IgD-negative memory B cell (primary cell): ENCODE data around the gene SCAF1. TPM values are rescaled to one million over a fixed set of nuclear protein-coding genes. Genes with fewer than 3 reads are reported as not detected.

Source experiments
- H3K27ac Mint-ChIP-seq, 3 donors: one replicate each; pipeline ENCODE4 v1.8.0; 2020 to 2022; ENCODE audit warnings: mild to moderate bottlenecking in 3 of 3, mixed read lengths in 3 of 3, moderate library complexity in 1 of 3
- H3K27me3 Mint-ChIP-seq: one replicate; pipeline ENCODE4 v1.8.0; 2021; ENCODE audit warnings: mixed read lengths
- H3K36me3 Mint-ChIP-seq: one replicate; pipeline ENCODE4 v1.8.0; 2020; ENCODE audit warnings: mild to moderate bottlenecking, mixed read lengths
- H3K4me1 Mint-ChIP-seq, 3 donors: one replicate each; pipeline ENCODE4 v1.8.0; 2020 to 2022; ENCODE audit warnings: mixed read lengths in 3 of 3, mild to moderate bottlenecking in 1 of 3
- H3K4me3 Mint-ChIP-seq, 4 donors: one replicate each; pipeline ENCODE4 v1.8.0; 2020 to 2022; ENCODE audit warnings: mild to moderate bottlenecking in 4 of 4, mixed read lengths in 4 of 4, moderate library complexity in 3 of 4
- H3K9me3 Mint-ChIP-seq, 3 donors: one replicate each; pipeline ENCODE4 v1.8.0; 2020 to 2021; ENCODE audit warnings: mixed read lengths in 3 of 3, mild to moderate bottlenecking in 1 of 3
- polyA plus RNA-seq: library from polyadenylated mRNA; unstranded; fragments of 300-500 nt; fragmentation: Illumina TruSeq; gene quantifications from one replicate; pipeline ENCODE4 v1.2.3, GENCODE V29; 2021

SCAF1 gene
- polyA plus RNA-seq, 1 donor from 2014 or later = 3.4 TPM

GRCh38 chr19:49678985-49679770, 37.2 kb downstream of the SCAF1 start:
- H3K4me3 Mint-ChIP-seq = peak overlapping the region; percentile 34 to 98 (median 91)
- no peaks in the 10 kb centered on the region for H3K9me3 Mint-ChIP-seq
- peak overlapping the region; percentile 97 to 99 (median 98) for H3K27ac Mint-ChIP-seq
- no peaks in the 10 kb centered on the region for H3K27me3 Mint-ChIP-seq
- peaks cover 6% of the 10 kb centered on the region for H3K36me3 Mint-ChIP-seq
- H3K4me1 Mint-ChIP-seq = peaks cover 20 to 26% (median 23%) of the 10 kb centered on the region in 3 donors

GRCh38 chr19:49679771-49680413, 37.9 kb downstream of the SCAF1 start:
- Mint-ChIP-seq H3K27ac (peak overlapping the region; percentile 73 to 97 (median 88)), H3K36me3 (peaks cover 6% of the 10 kb centered on the region), H3K4me1 (peaks cover 19 to 22% (median 21%) of the 10 kb centered on the region in 3 donors), H3K27me3 (no peaks in the 10 kb centered on the region), H3K4me3 (peak overlapping the region in 3 of 4 donors; percentile 82 to 90 (median 84)), H3K9me3 (no peaks in the 10 kb centered on the region)

DNA sequence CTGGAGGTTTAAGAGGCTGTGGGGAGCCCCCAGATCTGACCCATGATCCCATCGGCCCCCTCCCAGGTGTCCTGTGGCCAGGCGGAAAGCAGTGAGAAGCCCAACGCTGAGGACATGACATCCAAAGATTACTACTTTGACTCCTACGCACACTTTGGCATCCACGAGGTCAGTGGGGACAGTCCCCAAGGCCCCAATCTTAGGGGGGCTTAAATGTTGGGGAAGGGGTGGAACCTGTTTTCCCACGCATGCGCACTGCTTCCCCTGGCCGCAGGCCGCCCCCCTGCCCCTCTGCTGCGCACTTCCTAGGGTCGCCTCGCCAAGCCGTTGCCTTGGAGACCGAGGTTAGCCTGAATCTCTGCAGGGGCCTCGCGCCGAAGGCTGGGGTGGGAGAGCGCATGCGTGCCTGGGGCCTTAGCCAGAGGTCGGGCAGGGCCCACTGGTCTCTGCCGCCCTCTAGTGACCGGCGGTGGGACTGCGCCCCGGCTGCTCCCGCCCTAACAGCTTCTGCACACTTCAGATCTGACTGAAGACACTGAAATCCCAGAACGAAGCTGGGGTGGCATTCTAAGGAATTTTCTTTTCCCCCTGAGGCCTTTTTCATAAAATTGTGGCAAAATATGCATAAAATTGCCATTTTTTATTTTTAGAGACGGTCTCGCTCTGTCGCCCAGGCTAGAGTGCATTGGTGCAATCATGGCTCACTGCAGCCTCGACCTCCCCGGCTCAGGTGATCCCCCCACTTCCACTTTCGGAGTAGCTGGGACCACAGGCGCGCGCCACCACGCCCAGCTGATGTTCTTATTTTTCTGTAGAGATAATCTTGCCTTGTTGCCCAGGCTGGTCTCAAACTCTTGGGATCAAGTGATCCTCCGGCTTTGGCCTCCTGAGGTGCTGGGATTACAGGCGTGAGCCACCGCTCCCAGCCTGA, 38.7 kb downstream of the SCAF1 start:
- Mint-ChIP-seq H3K27ac (peak overlapping the region; percentile 73 to 92 (median 88)), H3K4me3 (peak overlapping the region in 3 of 4 donors; percentile 70 to 82 (median 79)), H3K36me3 (peaks cover 9% of the 10 kb centered on the region), H3K9me3 (no peaks in the 10 kb centered on the region), H3K4me1 (peaks cover 19 to 22% (median 21%) of the 10 kb centered on the region in 3 donors), H3K27me3 (no peaks in the 10 kb centered on the region)

DNA sequence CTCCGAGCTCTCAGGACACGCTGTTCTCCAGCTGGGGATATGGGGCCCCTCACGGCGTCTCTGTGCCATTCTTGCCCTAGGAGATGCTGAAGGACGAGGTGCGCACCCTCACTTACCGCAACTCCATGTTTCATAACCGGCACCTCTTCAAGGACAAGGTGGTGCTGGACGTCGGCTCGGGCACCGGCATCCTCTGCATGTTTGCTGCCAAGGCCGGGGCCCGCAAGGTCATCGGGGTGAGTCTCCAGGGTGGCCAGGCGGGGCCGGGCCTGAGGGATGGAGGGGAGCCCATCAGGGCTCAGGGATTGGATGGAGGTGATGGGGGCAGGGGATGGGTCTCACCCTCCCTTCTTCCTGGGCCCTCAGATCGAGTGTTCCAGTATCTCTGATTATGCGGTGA, 39.8 kb downstream of the SCAF1 start:
- Mint-ChIP-seq H3K27ac (peak overlapping the region in 1 of 3 donors; percentile 80), H3K4me3 (peak overlapping the region in 1 of 4 donors; percentile 22), H3K9me3 (no peaks in the 10 kb centered on the region), H3K4me1 (peaks cover 14 to 17% (median 16%) of the 10 kb centered on the region in 3 donors), H3K27me3 (no peaks in the 10 kb centered on the region), H3K36me3 (peaks cover 9% of the 10 kb centered on the region)

DNA sequence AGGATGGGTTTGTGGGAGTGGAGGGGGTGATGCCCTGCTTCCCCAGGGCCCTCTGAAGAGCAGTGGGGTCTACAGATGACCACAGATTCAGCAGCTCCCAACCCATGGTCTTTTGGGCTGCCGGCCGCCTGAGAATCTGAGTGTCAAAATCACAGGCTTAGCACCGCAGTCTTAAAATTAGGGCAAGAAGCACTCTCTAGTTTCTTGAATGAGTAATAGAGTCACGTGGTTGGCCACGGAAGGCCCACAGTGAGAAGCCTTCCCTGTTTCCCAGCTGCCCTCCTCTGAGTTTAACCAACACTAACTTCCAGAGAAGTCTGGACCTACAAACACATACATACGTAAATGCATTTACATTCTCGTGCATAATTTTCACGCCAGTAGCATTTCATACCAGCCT, 40.3 kb downstream of the SCAF1 start:
- Mint-ChIP-seq H3K27ac (peak overlapping the region in 1 of 3 donors; percentile 80), H3K36me3 (peaks cover 9% of the 10 kb centered on the region), H3K27me3 (no peaks in the 10 kb centered on the region), H3K9me3 (no peaks in the 10 kb centered on the region), H3K4me3 (peak overlapping the region in 2 of 4 donors; percentile 22 to 74), H3K4me1 (peaks cover 12 to 17% (median 14%) of the 10 kb centered on the region in 3 donors)

DNA sequence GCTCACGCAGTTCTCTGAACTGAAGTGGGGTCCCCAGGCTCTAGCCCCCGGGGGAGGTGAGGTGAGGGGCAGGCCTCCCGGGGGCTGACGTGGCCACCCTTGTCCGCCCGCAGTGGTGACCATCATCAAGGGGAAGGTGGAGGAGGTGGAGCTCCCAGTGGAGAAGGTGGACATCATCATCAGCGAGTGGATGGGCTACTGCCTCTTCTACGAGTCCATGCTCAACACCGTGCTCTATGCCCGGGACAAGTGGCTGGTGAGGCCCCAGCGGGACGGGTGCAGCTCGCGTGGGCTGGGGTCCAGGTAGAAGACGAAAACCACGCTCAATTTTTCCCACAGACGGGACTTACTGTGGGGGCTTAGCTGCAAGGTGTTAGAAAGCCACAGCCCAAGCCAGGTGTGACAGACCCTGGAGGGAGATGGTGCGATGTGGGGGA, 41.8 kb downstream of the SCAF1 start:
- Mint-ChIP-seq H3K36me3 (peaks cover 13% of the 10 kb centered on the region), H3K9me3 (no peaks in the 10 kb centered on the region), H3K27me3 (no peaks in the 10 kb centered on the region), H3K4me1 (peaks cover 4 to 13% (median 6%) of the 10 kb centered on the region in 3 donors), H3K4me3 (peak overlapping the region in 1 of 4 donors; percentile 28), H3K27ac (peak overlapping the region in 2 of 3 donors; percentile 67 to 89)

GRCh38 chr19:49684251-49684982, 42.4 kb downstream of the SCAF1 start:
- Mint-ChIP-seq H3K4me3 (peak overlapping the region in 1 of 4 donors; percentile 37), H3K4me1 (peaks cover 4 to 15% (median 6%) of the 10 kb centered on the region in 3 donors), H3K9me3 (no peaks in the 10 kb centered on the region), H3K36me3 (peaks cover 13% of the 10 kb centered on the region), H3K27ac (peak overlapping the region in 2 of 3 donors; percentile 67 to 89), H3K27me3 (no peaks in the 10 kb centered on the region)

GRCh38 chr19:49684983-49685553, 43.1 kb downstream of the SCAF1 start:
- Mint-ChIP-seq H3K27me3 (peaks cover 4% of the 10 kb centered on the region), H3K9me3 (no peaks in the 10 kb centered on the region), H3K36me3 (peaks cover 14% of the 10 kb centered on the region), H3K4me1 (peaks cover 4 to 11% (median 10%) of the 10 kb centered on the region in 3 donors), H3K27ac (peak overlapping the region in 2 of 3 donors; percentile 26 to 28), H3K4me3 (no peak overlapping the region)

- Mint-ChIP-seq H3K27me3 (peaks cover 11% of the 10 kb centered on the region), H3K4me3 (no peak overlapping the region), H3K27ac (peak overlapping the region in 1 of 3 donors; percentile 26), H3K36me3 (peaks cover 16% of the 10 kb centered on the region), H3K4me1 (peaks cover 8 to 14% (median 12%) of the 10 kb centered on the region in 3 donors), H3K9me3 (no peaks in the 10 kb centered on the region)
These were observed 43.9 kb downstream of the SCAF1 start for GRCh38 chr19:49685845-49686332.

DNA sequence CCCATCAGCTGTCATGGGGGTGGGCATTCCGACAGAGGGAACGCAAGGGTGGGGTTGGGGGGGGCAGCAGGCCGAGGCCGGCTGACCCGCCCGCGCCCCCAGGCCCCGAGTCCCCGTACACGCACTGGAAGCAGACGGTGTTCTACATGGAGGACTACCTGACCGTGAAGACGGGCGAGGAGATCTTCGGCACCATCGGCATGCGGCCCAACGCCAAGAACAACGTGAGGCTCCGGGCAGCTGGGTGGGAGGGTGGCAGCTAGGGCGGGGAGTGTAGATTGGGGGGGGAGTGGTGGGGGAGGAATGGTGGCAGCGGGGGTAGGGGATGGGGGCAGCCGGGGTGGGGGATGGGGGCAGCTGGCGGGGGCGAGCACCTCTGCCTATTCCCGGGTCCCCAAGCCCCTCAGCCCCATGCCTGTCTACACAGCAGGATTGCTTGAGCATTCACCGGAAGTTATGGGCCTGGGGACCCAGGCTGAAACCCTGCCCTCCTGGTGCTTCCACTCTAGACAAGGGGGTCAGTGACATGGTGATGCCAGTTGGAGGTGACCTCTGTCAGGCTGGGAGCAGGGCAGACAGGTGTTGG, 44.6 kb downstream of the SCAF1 start:
- Mint-ChIP-seq H3K4me3 (no peak overlapping the region), H3K36me3 (peaks cover 16% of the 10 kb centered on the region), H3K27ac (no peak overlapping the region), H3K27me3 (peaks cover 17% of the 10 kb centered on the region), H3K9me3 (no peaks in the 10 kb centered on the region), H3K4me1 (peaks cover 9 to 14% (median 13%) of the 10 kb centered on the region in 3 donors)

DNA sequence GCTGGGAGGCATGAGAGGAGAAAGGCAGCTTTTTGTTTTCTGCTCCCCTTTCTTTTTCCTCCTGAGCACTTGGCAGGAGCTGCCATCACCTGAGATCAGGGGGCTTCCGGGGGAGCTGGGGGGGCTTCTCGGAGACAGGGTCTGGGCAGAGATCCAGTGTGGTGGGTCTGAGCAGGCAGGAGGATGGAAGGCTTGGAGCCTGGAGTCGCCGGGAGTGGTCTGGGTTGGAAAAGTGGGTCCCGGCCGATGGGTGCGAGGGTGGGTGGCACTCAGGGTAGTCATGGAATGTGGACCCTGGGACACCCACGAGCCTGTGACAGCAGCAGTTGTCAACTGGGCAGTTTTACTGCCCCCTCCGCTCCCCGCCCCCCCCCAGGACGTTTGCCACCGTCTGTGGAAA, 45.1 kb downstream of the SCAF1 start:
- Mint-ChIP-seq H3K4me3 (no peak overlapping the region), H3K36me3 (peaks cover 15% of the 10 kb centered on the region), H3K27me3 (peaks cover 17% of the 10 kb centered on the region), H3K4me1 (peaks cover 9 to 14% (median 13%) of the 10 kb centered on the region in 3 donors), H3K9me3 (no peaks in the 10 kb centered on the region), H3K27ac (no peak overlapping the region)

- Mint-ChIP-seq H3K4me1 (peaks cover 9 to 14% (median 13%) of the 10 kb centered on the region in 3 donors), H3K9me3 (no peaks in the 10 kb centered on the region), H3K4me3 (no peak overlapping the region), H3K27me3 (peaks cover 21% of the 10 kb centered on the region), H3K36me3 (peaks cover 11% of the 10 kb centered on the region), H3K27ac (no peak overlapping the region)
These were observed 45.7 kb downstream of the SCAF1 start for GRCh38 chr19:49687566-49688316.
